Neural cell (in vitro differentiated cells): Measurements from ENCODE around the gene SERPINI1. TPM values are rescaled to one million over a fixed set of nuclear protein-coding genes. Genes with fewer than 3 reads are reported as not detected.

Source experiments
- H2AFZ ChIP-seq: fragments of 200-600, 300-800 bp; sonication (generic), shearing (Covaris generic); 2 replicates; pipeline ENCODE4 v1.6.0; 2014; ENCODE audit warnings: low read depth, mild to moderate bottlenecking, antibody characterized with exemption, low read length, moderate library complexity
- H3F3A ChIP-seq: fragments of 200-600 bp; shearing (Covaris generic); 2 replicates; pipeline ENCODE4 v1.6.1; 2016; ENCODE audit warnings: mild to moderate bottlenecking, moderate library complexity, mixed read lengths, antibody characterized with exemption, low read length; ENCODE audit not compliant: insufficient read depth, poor library complexity, severe bottlenecking
- H3K27ac ChIP-seq: fragments of 200-600, 300-800 bp; sonication (generic), shearing (Covaris generic); 2 replicates; pipeline ENCODE4 v1.5.1; 2014; ENCODE audit warnings: mild to moderate bottlenecking, low read length, moderate library complexity
- H3K27me3 ChIP-seq: fragments of 300-800, 200-600 bp; sonication (generic), shearing (Covaris generic); 2 replicates; pipeline ENCODE4 v1.6.0; 2014; ENCODE audit warnings: mild to moderate bottlenecking, low read depth, low read length, moderate library complexity; ENCODE audit not compliant: insufficient read depth
- H3K36me3 ChIP-seq: fragments of 300-800, 200-600 bp; sonication (generic), shearing (Covaris generic); 2 replicates; pipeline ENCODE4 v1.5.1; 2014; ENCODE audit warnings: mild to moderate bottlenecking, antibody characterized with exemption, low read length, moderate library complexity; ENCODE audit not compliant: insufficient read depth
- H3K4me2 ChIP-seq: fragments of 300-800, 200-600 bp; sonication (generic), shearing (Covaris generic); 2 replicates; pipeline ENCODE4 v1.6.0; 2014; ENCODE audit warnings: mild to moderate bottlenecking, low read length
- H3K4me3 ChIP-seq: fragments of 300-800, 200-600 bp; sonication (generic), shearing (Covaris generic); 2 replicates; pipeline ENCODE4 v1.5.1; 2014; ENCODE audit warnings: mild to moderate bottlenecking, low read length, moderate library complexity
- H3K79me2 ChIP-seq: fragments of 200-600 bp; shearing (Covaris generic); replicated peaks from 2 replicates; pipeline ENCODE4 v1.6.0; 2014; ENCODE audit warnings: mild to moderate bottlenecking, low read length, moderate library complexity; ENCODE audit not compliant: insufficient read depth
- H3K9ac ChIP-seq: fragments of 300-800, 200-600 bp; sonication (generic), shearing (Covaris generic); 2 replicates; pipeline ENCODE4 v1.6.1; 2016; ENCODE audit warnings: mild to moderate bottlenecking, low read length, mixed read lengths
- H3K9me2 ChIP-seq: fragments of 200-600 bp; shearing (Covaris generic); 2 replicates; pipeline ENCODE4 v1.6.1; 2016; ENCODE audit warnings: mild to moderate bottlenecking, low read length, mixed read lengths; ENCODE audit not compliant: insufficient read depth
- H3K9me3 ChIP-seq: fragments of 200-600, 300-800 bp; sonication (generic), shearing (Covaris generic); 2 replicates; pipeline ENCODE4 v1.6.1; 2016; ENCODE audit warnings: mild to moderate bottlenecking, mixed run types, low read length, moderate library complexity, mixed read lengths
- H4K20me1 ChIP-seq: fragments of 200-600 bp; shearing (Covaris generic); 2 replicates; pipeline ENCODE4 v1.6.1; 2016; ENCODE audit warnings: mild to moderate bottlenecking, mixed run types; ENCODE audit not compliant: insufficient read depth
- EP300 ChIP-seq: fragments of 450-650 bp; conservative IDR thresholded peaks from 2 replicates; pipeline ENCODE4 v1.6.1; 2014; ENCODE audit warnings: antibody characterized with exemption, mild to moderate bottlenecking, moderate library complexity; ENCODE audit not compliant: poor library complexity, severe bottlenecking
- EZH2 ChIP-seq: fragments of 200-600, 300-800 bp; shearing (Covaris generic), sonication (generic); IDR thresholded peaks from 2 replicates; pipeline ENCODE4 v1.6.1; 2014; ENCODE audit warnings: antibody characterized with exemption, low read length, borderline replicate concordance, mild to moderate bottlenecking; ENCODE audit not compliant: insufficient read depth, poor library complexity, severe bottlenecking
- MXI1 ChIP-seq: fragments of 450-650 bp; conservative IDR thresholded peaks from 2 replicates; pipeline ENCODE4 v1.6.1; 2014; ENCODE audit warnings: antibody characterized with exemption, mild to moderate bottlenecking; ENCODE audit not compliant: poor library complexity, severe bottlenecking
- POLR2AphosphoS5 ChIP-seq: IDR thresholded peaks from 2 replicates; pipeline ENCODE4 v1.6.1; 2012
- RAD21 ChIP-seq: fragments of 450-650 bp; conservative IDR thresholded peaks from 2 replicates; pipeline ENCODE4 v1.6.1; 2014; ENCODE audit warnings: antibody characterized with exemption, mild to moderate bottlenecking, moderate library complexity
- REST ChIP-seq: IDR thresholded peaks from 2 replicates; pipeline ENCODE4 v1.6.1; 2012; ENCODE audit warnings: borderline replicate concordance
- SMC3 ChIP-seq: fragments of 450-650 bp; conservative IDR thresholded peaks from 2 replicates; pipeline ENCODE4 v1.6.1; 2014; ENCODE audit warnings: antibody characterized with exemption, mild to moderate bottlenecking, moderate library complexity; ENCODE audit not compliant: poor library complexity
- TAF1 ChIP-seq: IDR thresholded peaks from 2 replicates; pipeline ENCODE4 v1.6.1; 2012; ENCODE audit warnings: low read depth
- polyA plus RNA-seq: library from polyadenylated mRNA; depleted of rRNA; stranded (reverse); fragments of >200 nt; gene quantifications from 2 replicates; pipeline ENCODE4 v1.2.3, GENCODE V29; 2014
- TF ChIP-seq, protein P1 (sequence below): fragments of 450-650 bp; IDR thresholded peaks from 2 replicates; pipeline ENCODE4 v1.5.1; 2014; ENCODE audit warnings: antibody characterized with exemption, mild to moderate bottlenecking, moderate library complexity; ENCODE audit not compliant: poor library complexity, severe bottlenecking

Gene SERPINI1
- polyA plus RNA-seq, 1 donor from 2014 or later: 150 TPM

DNA sequence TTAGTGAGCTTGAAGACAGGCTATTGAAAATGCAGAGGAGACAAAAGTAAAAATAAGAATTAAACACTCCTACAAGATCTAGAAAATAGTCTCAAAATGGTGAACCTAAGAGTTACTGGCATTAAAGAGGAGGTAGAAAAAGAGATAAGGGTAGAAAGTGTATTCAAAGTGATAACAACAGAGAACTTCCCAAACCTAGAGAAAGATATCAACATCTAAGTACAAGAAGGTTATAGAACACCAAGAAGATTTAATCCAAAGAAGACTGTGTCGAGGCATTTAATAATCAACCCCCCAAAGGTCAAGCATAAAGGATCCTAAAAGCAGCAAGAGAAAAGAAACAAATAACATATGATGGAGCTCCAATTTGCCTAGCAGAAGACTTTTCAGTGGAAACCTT, 24.1 kb upstream of the SERPINI1 start:
- Histone ChIP-seq H3K4me3 (no peak overlapping the region), H3K79me2 (no peaks in the 10 kb centered on the region), H3K27me3 (no peaks in the 10 kb centered on the region), H4K20me1 (no peaks in the 10 kb centered on the region), H2AFZ (no peak overlapping the region), H3K36me3 (no peaks in the 10 kb centered on the region), H3K9me2 (no peaks in the 10 kb centered on the region), H3K9ac (no peak overlapping the region), H3K27ac (no peak overlapping the region), H3K4me2 (no peak overlapping the region), H3F3A (no peaks in the 10 kb centered on the region), H3K9me3 (no peaks in the 10 kb centered on the region)
- TF ChIP-seq EZH2 (no peak), RAD21 (no peak), REST (no peak)
- TF ChIP-seq, protein P1, sequence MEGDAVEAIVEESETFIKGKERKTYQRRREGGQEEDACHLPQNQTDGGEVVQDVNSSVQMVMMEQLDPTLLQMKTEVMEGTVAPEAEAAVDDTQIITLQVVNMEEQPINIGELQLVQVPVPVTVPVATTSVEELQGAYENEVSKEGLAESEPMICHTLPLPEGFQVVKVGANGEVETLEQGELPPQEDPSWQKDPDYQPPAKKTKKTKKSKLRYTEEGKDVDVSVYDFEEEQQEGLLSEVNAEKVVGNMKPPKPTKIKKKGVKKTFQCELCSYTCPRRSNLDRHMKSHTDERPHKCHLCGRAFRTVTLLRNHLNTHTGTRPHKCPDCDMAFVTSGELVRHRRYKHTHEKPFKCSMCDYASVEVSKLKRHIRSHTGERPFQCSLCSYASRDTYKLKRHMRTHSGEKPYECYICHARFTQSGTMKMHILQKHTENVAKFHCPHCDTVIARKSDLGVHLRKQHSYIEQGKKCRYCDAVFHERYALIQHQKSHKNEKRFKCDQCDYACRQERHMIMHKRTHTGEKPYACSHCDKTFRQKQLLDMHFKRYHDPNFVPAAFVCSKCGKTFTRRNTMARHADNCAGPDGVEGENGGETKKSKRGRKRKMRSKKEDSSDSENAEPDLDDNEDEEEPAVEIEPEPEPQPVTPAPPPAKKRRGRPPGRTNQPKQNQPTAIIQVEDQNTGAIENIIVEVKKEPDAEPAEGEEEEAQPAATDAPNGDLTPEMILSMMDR: no peak

- H3K9me3 ChIP-seq: no peaks in the 10 kb centered on the region
- H2AFZ ChIP-seq: no peak overlapping the region
- H3K9me2 ChIP-seq: no peaks in the 10 kb centered on the region
- H3K27ac ChIP-seq: no peak overlapping the region
- no peak overlapping the region for H3K4me2 ChIP-seq
- peaks cover 5% of the 10 kb centered on the region for H3K79me2 ChIP-seq
- no peaks in the 10 kb centered on the region for H3K36me3 ChIP-seq
- H3F3A ChIP-seq: no peaks in the 10 kb centered on the region
- no peak overlapping the region for H3K9ac ChIP-seq
- no peaks in the 10 kb centered on the region for H3K27me3 ChIP-seq
- TF ChIP-seq, protein P1: no peak
- no peak for TF ChIP-seq SMC3
- TF ChIP-seq REST: no peak
- TF ChIP-seq TAF1: no peak
- TF ChIP-seq MXI1: no peak
- TF ChIP-seq RAD21: no peak
- no peak for TF ChIP-seq POLR2AphosphoS5
- no peak for TF ChIP-seq EP300
- no peak for TF ChIP-seq EZH2
- H4K20me1 ChIP-seq: no peaks in the 10 kb centered on the region
- H3K4me3 ChIP-seq: no peak overlapping the region
Measured at GRCh38 chr3:167712445-167712844, 23.1 kb upstream of the SERPINI1 start.
